ENCODE results near the gene BCKDK.
"Not testable (repeated sequence)": the region's sequence is repeated elsewhere in the genome, so short reads cannot be mapped to it uniquely, and the experiment has no call there.

BCKDK gene

DNA sequence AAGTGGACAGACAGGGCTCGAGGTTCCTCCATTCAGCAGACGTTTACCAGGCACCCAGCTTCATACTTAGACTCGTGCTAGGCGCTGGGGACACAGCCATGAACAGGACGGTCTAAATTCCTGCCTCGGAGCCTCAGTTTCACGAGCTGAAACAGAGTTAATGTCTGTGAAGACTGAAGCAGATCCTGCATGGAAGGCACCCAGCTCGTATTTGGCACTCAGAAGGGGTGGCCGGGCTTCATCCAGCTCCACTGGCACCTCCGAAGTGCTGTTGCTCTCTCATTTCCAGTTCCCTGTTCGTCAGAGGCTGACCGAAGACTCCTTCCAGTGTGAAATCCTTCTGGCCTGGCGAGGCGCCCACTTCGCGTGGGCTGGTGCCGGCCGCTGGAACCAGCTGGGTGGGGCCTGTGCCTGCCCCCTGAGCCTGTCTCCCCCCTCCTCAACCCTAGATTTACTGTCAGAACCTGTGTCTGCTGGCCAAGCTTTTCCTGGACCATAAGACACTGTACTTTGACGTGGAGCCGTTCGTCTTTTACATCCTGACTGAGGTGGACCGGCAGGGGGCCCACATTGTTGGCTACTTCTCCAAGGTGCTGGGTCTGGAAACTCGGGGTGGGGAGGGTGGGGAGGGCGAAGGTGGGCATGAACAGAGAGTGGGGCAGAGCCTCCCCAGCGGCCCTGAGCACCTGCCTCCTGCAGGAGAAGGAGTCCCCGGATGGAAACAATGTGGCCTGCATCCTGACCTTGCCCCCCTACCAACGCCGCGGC, 21.6 kb downstream of the BCKDK start:
- DNase-seq, result peak; percentile 29

DNA sequence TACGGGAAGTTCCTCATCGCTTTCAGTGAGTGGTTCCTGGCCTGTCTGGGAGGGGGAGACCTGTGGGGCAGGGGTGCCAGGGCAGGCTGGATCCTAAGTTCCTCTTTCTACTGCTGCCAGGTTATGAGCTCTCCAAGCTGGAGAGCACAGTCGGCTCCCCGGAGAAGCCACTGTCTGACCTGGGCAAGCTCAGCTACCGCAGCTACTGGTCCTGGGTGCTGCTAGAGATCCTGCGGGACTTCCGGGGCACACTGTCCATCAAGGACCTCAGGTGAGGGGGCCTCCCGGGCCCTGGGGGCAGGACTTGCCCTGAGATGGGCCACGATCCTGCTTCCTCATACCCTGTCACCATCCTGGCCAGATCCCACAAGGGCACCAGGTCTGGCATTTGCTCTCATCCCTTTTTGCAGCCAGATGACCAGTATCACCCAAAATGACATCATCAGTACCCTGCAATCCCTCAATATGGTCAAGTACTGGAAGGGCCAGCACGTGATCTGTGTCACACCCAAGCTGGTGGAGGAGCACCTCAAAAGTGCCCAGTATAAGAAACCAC, 22.2 kb downstream of the BCKDK start:
- no peak for DNase-seq

DNA sequence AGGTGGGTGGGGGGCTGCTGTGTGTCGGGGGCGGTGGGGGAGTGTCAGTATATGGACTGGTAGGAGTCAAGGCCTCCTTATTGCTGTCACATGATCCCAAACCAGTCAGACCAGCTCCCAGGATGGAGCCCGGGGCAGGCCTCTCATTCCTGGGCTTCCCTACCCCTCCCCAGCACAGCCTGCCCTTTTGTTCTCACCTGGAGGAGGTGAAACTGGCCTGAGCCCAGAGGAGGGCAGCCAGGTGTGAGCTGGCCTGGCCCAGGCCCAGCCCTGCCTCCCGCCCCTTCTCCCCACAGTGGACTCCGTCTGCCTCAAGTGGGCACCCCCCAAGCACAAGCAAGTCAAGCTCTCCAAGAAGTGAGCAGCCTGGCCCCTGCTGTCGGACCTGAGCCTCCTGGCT, 22.7 kb downstream of the BCKDK start:
- DNase-seq, result no peak

DNA sequence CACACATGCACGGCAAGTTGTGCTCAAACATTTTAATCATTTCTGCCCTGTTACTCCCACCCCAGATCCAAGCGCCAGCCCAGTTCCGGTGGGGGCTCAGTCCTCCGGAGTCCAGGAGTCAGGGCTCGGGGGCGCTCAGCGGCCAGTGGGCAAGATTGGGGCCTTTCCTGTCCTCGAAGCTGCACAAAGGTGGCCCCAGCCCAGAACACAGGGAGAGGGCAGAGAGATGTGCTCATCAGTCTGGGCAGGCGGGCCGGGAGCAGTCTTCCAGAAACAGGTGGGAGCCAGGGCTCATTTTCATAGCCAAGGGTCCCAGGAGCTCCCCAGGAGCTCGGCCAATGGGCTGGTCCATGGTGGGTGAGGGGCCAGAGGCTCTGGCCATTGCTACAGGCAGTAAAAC, 23.2 kb downstream of the BCKDK start:
- no peak for DNase-seq

DNA sequence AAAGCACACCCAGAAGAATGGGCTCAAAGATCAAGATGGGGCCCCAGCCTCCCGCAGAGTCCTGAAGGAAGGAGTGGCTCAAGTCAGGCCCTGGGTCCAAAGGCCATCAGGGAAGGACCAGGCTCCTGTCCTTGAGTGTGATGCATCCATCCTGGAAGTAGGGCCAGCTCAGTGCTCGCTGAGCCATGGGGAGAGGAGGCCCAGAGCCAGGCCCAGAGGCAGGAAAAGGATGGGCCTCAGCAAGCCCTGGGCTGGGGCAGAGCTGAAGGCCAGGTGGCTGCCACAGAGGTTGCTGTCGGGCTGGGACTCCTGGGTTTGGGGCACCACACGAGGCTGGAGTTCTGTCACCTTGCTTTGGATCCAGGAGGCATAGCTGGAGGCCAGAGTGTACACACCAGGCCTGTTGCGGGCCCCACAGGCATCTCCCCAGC, 23.7 kb downstream of the BCKDK start:
- DNase-seq, result no peak

DNA sequence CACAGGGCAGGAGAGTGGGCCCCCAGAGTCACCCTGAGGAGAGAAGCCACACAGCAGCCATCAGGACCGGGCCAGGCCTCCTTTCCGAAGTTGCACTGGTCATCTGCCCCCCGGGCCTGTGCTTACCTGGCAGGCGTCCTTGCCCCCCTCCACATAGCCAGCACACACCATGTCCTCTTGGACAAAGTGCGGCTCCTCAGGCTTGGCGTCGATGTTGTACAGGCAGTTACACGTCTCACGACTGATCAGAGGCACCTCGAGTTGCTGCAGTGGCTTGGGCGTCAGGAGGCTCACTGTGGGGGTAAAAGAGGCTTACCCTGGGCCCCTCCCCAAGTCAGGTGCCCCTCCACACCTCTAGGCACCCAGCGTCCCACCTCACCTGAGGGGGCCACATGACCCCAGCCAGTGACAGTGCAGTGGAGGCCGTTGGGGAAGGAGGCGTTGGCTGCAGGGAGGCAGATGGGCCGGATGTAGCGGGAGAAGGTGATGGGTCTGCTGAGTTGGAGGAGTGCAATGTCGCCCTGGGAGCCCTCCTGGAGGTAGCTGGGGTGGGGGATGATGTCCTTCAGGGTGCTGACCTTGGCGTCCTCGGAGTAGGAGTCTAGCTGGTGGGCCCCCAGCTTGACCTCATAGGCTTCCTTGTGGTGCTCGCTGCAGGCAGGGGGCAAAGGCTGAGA, 24.3 kb downstream of the BCKDK start:
- no peak for DNase-seq

DNA sequence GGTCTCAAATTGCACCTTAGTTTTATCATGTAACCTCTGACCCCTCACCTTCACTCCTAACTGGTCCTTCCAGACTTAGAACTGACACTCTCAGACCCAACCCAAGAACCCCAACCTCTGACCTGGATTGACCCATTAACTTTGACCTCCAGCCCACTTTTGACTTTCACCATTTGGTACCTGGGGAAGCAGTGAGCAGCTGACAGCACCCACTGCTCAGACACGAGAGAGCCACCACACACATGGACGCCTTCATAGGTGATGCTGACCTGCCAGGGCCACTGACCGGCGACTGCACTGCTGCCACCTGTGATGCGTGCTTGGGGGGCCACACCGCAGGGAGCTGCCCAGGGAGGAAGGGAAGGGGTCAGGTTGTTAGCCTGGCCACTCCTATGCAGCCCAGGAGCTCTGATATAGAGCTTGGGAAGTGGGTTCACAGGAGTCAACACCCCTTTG, 24.9 kb downstream of the BCKDK start:
- DNase-seq, result no peak

DNA sequence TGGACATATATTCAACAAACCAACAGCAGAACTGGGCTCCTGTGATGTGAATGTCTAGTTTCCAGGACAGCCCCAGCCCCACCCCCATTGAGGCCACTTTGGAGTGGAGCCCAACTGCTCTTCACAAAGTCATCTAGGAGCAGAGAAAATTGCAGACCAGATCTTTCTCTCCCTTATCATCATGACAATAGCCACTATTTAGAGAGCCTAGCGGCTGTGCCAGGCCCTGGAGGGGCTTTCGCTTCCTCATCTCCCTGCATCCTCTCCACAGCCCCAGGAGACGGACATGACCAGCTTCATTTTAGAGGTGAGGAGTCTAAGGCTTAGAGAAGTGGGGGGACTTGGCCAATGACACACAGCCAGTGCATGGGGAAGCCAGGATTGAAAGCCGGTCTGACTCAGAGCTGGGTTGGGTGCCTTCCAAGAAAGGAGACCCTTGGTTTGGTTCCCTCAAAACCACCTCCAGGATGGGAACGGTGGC, 25.9 kb downstream of the BCKDK start:
- no peak for DNase-seq

DNA sequence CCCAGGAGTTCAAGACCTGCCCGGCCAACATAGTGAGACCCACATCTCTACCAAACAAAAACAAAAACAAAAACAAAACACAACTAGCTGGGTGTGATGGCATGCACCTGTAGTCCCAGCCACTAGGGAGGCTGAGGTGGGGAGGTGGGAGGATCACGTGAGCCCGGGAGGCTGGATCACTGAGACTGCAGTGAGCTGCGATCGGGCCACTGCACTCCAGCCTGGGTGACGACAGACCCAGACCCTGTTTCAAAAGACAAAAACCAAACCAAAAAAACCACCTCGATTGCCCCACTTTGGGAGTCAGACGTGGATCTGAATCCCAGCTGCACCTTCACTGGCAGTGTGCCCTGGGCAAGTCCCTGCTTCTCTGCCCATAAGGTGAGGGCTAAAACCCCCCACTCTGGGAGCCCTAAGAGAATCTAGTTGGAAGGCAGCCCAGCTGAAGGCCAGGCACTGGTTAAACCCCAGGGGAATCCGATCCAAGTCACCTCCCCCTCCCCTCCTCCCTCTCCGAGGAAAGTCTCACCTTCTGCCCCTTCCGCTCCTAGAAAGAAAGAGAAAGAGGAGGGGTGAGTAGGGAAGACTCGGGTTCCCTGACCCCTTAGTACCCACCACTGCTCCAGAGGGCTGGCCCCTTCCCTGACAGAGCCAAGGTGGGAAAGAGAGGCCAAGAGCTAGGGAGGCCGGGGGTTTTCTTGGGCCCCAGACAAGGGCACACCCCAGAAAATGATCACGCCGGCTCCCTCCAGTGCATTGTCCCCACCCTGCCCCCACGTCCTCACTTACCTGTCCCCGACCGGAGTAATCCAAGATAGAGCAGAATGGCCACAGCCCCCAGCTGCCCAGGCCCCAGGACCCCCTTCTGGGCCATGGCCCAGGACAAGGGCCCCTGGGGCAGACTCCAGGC, 26.7 kb downstream of the BCKDK start:
- DNase-seq, result no peak

DNA sequence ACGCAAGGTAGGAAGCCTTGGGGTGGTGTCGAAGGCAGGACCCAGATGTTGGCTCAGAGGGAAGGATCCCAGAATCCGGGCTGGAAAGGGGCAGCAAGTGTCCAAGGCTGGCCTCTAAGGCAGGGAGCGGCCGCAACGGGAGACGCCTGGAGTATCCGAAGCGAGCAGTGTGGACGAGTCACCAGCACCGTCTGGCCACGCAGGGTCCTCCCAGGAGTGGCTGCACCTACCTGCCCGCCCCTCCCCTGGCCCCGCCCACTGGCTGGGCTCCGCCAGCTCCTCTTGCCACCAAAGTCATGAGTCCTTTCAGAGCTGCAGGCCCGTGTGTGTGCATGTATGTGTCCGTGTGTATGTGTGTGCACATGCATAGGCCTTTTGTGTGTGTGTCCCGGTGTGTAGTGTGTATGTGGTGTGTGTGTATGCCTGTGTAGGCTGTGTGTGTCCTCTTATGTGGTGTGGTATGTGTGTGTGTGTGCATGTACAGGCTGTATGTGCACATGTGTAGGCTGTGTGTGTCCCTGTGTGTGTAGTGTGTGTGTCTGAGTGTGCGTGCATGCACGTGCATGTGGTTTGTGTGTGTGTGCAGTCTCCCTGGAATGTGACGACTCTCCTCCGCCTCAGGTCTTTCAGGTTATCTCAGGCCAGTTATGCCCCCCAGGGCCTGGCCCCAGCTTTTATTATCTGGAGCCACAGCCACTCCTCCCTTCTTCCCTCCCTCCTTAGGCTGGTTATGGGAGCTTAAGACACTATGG, 27.5 kb downstream of the BCKDK start, which contains the start of gene PRSS8:
Gene PRSS8, minus strand, starts transcription at position 193 of the 752 bp plus-strand sequence. CDS start 229 bp downstream, outside the sequence.
- DNase-seq, result no peak

DNA sequence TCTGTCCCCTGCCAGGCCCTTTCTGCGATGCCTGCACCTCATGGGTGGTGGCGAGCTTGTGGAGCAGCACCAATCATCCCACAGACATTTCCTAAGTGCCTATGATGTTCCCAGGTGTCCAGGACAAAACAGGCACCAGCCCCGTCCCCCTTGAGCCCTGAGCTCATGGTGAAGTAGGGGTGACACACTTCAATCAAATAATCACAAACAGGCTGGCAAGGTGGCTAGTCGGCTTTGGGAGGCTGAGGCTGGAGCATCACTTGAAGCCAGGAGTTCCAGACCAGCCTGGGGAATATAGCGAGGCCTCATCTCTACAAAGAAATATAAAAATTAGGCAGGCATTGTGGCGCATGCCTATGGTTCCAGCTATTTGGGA, 28.1 kb downstream of the BCKDK start:
- DNase-seq, result no peak

DNA sequence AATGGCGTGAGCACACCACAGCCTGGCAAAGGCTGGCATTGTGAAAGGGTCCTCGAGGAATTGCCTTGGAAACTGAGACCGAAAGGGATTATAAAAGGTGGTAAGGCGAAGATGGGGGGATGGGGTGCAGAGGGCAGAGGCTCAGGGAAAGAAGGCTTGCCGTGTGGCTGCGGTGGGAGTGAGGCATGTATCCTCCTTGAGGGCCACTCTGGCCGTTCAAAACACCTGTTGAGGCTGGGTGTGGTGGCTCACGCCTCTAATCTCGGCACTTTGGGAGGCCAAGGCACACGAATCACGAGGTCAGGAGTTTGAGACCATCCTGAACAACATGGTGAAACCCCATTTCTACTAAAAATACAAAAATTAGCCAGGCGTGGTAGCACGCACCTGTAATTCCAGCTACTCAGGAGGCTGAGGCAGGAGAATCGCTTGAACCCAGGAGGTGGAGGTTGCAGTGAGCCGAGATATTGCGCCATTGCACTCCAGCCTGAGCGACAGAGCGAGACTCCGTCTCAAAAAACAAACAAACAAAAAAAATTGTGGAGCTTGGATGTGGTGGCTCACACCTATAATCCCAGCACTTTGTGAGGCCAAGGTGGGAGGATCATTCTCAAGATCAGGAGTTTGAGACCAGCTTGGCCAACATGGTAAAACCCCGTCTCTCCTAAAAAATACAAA, 28.8 kb downstream of the BCKDK start:
- DNase-seq, result not testable (repeated sequence)

DNA sequence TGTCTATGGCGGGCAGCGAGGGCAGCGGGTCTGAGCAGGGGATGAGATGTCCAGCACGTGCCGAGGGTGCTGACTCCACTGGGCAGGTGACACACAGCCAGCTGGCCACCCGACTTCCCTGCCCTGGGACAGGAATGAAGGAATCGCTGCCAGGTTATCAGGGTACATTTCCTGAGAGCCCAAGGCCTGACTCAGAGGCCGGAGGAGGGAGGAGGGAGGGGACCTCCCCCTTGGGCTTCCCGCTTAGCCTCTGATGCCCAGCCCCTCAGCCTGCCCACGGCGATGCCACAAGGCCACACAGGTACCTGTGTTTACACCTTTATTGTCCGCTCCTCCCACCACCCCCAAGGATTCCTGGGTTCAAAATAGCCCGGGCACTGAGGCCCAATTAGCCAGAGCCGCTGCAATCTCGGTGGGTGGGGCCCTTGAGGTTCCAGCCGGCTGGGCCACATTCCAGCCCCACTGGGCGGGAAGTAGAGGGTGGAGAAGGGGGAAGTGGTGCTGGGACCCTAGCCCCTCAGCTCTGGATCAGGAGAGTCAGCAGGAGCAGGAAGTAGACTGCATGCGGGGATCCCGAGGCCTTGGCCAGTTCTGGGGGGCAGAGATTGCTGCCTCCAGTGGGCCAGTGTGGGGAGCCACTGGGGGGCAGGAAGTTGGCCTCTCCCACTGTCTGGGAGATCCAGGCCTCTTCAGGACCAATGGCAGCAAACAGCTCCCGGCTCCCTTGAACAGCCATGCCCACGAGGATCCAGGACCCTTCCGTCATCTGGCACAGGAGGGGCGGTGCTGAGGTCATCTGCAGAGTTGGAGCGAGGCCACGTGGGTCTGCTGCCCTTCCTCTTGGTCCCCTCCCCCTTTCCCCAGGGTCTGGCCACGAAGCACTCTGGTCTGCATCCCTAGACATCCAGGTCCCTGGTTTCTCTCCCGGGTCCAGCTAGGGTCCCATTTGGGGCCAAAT, 30.7 kb downstream of the BCKDK start:
- no peak for DNase-seq

DNA sequence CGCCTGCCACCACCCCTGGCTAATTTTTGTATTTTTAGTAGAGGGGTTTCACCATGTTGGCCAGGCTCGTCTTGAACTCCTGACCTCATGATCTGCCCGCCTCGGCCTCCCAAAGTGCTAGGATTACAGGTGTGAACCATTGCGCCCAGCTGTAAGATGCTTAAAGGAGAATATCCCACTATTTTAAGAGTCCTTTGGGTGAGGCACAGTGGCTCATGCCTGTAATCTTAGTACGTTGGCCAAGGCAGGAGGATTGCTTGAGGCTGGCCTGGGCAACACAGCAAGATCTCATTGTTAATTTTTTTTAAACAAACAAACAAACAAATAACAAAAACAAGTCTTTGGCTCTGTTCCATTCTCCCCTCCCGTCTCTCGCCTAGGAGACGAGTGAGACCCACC, 32.9 kb downstream of the BCKDK start:
- DNase-seq, result not testable (repeated sequence)

DNA sequence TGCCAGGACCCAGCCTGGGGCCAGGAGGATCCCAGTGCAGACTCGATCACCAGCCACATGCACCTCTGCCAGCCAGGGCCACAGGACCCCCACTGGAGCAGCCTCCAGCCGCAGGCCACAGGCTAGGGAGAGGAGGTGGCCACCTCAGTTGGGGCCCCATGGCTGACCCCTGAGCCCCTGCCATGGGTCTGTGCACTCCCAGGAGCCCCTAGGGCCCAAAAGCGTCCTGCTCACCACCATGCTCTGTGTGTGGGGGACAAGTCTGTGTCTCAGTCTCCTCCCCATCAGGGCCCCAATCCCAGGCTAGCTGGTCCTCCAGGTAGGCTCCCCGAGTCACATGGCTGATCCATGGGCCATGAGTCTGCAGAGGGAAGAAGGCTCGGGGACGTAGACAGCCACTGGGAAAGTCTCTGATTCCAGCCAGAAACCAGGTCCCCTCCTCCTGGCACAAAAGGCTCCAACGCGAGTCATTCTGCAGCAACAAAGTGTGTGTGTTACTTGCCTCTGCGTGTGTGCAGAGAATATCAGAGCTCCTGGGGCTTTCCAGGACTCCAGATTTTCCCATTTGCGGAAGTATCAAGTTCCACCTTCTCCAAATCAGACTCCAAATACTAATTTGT, 33.4 kb downstream of the BCKDK start:
- DNase-seq, result no peak

DNA sequence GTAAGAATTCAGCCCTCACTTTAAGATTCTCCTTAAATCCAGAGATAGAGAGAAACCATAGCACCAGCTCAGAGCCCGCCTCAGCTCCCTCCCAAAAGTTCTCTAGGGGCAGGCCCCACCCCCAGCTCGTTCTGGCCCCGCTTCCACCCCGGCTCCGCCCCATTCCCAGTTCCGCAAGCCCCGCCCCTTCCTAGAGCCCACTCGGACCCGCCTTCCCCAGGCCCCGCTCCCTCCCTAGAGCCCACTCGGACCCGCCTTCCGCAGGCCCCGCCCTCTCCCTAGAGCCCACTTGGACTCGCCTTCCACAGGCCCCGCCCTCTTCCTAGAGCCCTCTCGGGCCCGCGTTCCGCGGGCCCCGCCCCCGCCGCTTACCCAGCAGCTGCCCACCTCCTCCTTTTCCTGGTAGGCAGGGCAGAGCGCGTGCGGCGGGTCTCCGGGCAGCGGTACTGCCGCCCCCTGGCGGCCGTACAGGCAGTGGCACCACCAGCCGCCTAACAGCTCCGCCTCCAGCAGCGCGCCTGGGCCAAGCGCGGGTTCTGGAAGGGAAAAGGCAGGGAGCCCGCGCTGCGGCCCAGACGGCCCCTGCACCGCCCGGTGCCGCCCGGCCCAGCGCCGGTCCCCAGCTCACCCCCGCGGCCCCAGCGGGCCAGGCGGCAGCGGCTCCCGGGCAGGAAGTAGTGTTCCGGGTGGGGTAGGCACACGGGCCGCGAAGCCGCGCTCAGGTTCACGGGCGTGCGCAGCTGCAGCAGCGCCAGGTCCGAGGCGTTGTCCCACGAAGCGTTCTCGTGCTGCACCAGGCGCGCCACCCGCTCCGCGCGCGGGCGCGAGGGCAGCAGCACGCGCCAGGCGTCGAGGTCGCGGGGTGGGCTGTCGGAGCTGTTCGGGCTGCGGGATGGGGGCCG, 34.2 kb downstream of the BCKDK start:
- peak; percentile 96 for DNase-seq

DNA sequence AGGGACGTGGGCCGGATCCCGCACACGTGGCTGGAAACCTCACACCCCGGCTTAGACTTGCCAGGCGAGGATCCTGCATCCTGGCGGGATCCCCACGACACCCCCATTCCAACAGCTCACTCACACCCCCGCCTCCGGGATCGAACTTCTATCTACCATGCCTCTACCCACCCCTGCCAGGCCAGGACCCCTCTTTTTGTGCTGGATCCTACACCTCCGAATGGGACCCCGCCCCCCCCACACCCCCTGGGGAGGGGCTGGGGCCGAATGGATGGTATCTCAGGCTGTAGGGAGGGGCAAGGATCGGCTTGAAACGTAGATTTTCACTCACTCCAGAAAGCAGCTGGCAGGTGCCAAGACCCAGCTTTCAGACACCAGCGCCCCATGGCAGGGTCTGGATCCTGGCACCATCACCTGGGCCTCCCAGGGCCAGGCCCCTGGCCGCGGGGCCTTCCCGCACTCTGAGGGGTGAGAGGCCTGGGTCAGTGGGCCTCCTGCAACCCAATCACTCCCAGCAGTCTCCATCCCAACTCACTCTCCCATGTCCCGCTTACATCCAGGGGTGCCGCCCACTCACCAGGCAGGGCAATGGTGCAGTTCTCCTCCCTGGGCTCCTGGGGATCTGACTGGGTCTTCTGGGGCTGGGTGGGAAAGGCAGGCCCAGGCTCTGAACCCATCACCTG, 35.0 kb downstream of the BCKDK start:
- no peak for DNase-seq

DNA sequence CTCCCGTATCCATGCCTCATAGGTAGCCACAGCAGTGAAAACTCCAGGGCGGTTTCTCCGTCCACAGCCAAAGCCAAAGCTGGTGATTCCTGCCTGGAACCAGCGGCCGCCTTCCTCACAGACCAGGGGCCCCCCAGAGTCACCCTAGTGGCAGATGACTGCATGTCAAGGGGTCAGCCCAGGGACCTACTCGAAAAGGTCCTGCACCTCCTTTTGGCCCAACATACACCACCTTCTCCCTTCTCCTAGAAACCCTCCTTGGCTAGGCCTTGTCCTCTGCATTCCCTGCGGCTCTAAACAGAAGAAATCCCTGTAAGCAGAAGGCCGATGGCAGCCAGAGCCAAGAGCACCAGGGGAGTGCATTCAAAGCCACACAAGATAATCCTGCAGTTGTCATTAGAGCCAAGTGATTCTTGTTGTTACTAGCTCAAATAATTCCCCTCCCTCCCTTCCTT, 35.5 kb downstream of the BCKDK start:
- DNase-seq, result no peak
